Measurements from ENCODE around the gene XPNPEP3. TPM values are rescaled to one million over a fixed set of nuclear protein-coding genes. Genes with fewer than 3 reads are reported as not detected.

XPNPEP3 gene
- polyA plus RNA-seq, 1 donor: 12.1 TPM

Other genes starting within 250 kb of the XPNPEP3 start
- gene MRTFA, start 220.4 kb upstream of the XPNPEP3 start, polyA plus RNA-seq: 17.1 TPM
- gene MCHR1, start 177.7 kb upstream of the XPNPEP3 start, polyA plus RNA-seq: 0.09 TPM
- 18.1 TPM for gene SLC25A17, start 37.8 kb upstream of the XPNPEP3 start, polyA plus RNA-seq
- 457 TPM for gene ST13, start 509 bp upstream of the XPNPEP3 start, polyA plus RNA-seq
- gene DNAJB7, start 5.0 kb downstream of the XPNPEP3 start, polyA plus RNA-seq: 2.5 TPM
- gene RBX1, start 94.2 kb downstream of the XPNPEP3 start, polyA plus RNA-seq: 44.9 TPM
- gene EP300, start 235.4 kb downstream of the XPNPEP3 start, polyA plus RNA-seq: 54.3 TPM

Data from large intestine (tissue), 1 donor.